22Rv1 (cell line): ENCODE measurements around the gene FARS2.

ENCODE experiments used
- H3K27ac ChIP-seq: fragments of 450-650 bp; 2 replicates; pipeline ENCODE4 v1.5.1; 2017
- ZFX ChIP-seq: fragments of 450-650 bp; IDR thresholded peaks from 2 replicates; pipeline ENCODE4 v1.6.1; 2017; ENCODE audit warnings: antibody characterized with exemption, borderline replicate concordance
- TF ChIP-seq, protein P1 (sequence below): fragments of 450-650 bp; IDR thresholded peaks from 2 replicates; pipeline ENCODE4 v1.5.1; 2017; ENCODE audit warnings: mild to moderate bottlenecking

FARS2 gene

GRCh38 chr6:5763871-5764270 is 502.6 kb downstream of the FARS2 start:
- H3K27ac ChIP-seq, result no peak overlapping the region
- no peak for TF ChIP-seq ZFX
- TF ChIP-seq, protein P1, sequence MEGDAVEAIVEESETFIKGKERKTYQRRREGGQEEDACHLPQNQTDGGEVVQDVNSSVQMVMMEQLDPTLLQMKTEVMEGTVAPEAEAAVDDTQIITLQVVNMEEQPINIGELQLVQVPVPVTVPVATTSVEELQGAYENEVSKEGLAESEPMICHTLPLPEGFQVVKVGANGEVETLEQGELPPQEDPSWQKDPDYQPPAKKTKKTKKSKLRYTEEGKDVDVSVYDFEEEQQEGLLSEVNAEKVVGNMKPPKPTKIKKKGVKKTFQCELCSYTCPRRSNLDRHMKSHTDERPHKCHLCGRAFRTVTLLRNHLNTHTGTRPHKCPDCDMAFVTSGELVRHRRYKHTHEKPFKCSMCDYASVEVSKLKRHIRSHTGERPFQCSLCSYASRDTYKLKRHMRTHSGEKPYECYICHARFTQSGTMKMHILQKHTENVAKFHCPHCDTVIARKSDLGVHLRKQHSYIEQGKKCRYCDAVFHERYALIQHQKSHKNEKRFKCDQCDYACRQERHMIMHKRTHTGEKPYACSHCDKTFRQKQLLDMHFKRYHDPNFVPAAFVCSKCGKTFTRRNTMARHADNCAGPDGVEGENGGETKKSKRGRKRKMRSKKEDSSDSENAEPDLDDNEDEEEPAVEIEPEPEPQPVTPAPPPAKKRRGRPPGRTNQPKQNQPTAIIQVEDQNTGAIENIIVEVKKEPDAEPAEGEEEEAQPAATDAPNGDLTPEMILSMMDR, result no peak

DNA sequence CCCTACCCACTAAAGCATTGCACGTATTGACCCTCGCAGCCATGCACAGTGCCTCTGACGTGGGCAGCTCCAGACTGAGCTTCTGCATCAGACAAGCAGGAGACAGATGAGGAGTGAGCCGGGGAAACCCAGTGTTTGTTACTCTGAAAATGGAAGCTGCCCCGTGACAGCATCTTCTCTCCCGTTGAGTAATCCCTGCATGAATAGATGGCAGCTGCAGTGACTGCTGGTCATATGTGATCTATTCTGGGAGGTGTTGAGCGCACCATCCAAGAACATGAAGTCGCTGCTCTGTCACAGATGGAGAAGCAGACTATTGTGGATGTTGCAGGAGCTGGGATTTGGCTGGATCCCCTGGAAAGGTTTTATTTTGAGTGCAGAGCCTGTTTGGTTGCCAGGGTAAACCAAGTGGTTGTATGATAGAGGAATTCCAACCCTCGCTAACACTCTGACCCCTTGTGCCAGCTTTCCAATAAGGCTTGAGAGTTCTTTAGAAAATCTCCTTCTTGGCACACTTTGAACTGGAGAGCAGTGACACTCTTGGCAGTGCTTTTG is 503.2 kb downstream of the FARS2 start:
- no peak overlapping the region for H3K27ac ChIP-seq
- TF ChIP-seq, protein P1, result no peak
- no peak for TF ChIP-seq ZFX

- TF ChIP-seq, protein P1, result no peak
- TF ChIP-seq ZFX, result no peak
Observed at GRCh38 chr6:5765141-5765760, 503.9 kb downstream of the FARS2 start.

GRCh38 chr6:5766260-5766659 is 504.9 kb downstream of the FARS2 start:
- H3K27ac ChIP-seq, result no peak overlapping the region
- TF ChIP-seq, protein P1, result 0 out of 2 replicates have a peak, but pooled peaks have one; percentile 9
- no peak for TF ChIP-seq ZFX

More at GRCh38 chr6:5765141-5765760, 503.9 kb downstream of the FARS2 start:
- no peak overlapping the region for H3K27ac ChIP-seq

DNA sequence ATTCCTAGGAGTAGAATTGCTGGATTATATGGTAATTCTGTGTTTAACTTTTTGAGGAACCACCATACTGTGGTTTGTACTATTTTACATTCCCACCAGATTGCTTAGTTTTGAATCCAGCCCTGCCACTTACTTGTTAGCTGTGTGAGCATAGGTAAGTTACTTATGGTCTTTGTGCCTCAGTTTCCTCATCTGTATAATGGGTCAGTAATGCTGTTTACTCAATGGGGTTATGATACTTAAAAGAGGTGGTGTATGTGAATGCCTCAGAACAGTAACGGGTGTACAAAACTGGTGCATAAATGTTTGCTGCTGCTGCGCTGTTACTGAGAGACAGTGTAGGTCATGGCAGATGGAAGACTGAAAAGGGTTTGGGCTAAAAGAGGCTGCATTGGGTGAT is 506.2 kb downstream of the FARS2 start:
- no peak for TF ChIP-seq ZFX
- TF ChIP-seq, protein P1, result no peak
- no peak overlapping the region for H3K27ac ChIP-seq

DNA sequence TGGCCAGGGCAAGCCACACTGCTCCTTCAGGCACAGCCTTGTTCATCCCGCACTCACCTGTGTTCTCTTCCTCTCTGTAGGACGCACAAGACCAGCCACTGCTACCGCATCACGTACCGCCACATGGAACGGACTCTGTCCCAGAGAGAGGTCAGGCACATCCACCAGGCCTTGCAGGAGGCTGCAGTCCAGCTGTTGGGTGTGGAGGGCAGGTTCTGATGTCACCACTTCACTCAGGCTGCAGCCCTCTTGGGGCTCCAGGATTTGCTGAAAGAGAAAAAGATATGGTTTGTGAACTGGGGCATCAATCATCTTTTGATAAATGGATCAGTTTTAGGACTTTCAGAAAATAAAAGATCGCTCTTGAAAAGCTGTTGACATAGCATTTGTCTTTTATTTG is 509.9 kb downstream of the FARS2 start:
- H3K27ac ChIP-seq, result no peak overlapping the region
- TF ChIP-seq, protein P1, result no peak
- TF ChIP-seq ZFX, result no peak

DNA sequence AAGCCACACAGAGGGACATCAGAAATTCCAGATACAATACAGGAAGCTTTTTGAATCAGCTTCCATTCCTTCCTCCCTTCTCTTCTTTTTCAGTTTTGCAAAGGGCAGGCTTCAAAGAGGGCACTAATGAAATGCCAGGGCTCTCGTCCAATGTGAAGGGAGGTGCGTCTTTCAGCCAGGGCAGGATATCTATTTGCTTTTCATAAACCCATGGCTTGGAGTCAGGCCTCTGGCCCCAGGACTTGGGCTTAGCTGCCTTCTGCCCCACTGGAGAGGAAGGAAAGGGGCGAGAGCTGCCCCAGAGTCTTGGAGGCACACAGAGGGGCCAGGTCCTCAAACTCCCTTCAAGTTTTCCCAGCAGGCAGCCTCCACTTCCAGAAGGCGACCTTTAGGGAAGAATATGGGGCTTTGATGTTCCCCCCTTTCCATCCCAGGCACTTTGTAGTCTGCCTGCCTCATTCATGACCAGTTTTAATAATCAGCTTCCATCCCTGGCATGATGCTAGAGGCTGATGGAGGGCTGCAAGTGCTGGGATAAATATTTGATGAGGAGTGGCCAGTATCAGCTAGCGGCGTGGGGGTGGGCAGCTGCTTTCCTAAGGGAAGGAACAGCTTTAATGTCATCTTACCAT is 510.6 kb downstream of the FARS2 start:
- TF ChIP-seq, protein P1, result no peak
- no peak for TF ChIP-seq ZFX

More for the DNA sequence above, 510.6 kb downstream of the FARS2 start:
- no peak overlapping the region for H3K27ac ChIP-seq
